ENCODE data around the gene NKAIN4. TPM values are rescaled to one million over a fixed set of nuclear protein-coding genes. Genes with fewer than 3 reads are reported as not detected.

The NKAIN4 gene
- total RNA-seq, 1 donor from 2014 or later, result not detected

DNA sequence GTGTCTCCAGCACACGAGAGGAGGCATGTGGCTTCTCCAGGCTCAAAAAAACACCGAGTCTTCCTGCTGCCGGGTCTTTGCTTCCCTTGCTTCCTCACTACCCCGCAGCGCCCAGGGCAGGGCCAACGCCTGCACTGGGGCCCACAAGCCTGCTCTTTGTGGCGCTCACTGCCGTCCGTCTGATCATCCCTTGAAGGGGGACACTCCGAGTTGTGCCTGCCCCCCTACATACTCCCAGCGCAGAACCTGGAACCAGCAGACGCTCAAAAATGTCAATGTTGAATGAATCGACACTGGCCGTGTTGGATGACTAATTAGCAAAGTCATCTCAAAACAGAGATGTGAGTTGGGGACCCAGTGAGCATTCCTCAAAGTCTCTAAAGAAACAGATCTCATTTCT lies 10.3 kb upstream of the NKAIN4 start:
- no peaks in the 10 kb centered on the region for H3K36me3 Mint-ChIP-seq (ENCODE audit: low read depth)
- CTCF ChIA-PET, result no interaction called here
- H3K27me3 Mint-ChIP-seq, result peaks cover 23% of the 10 kb centered on the region
- TF ChIP-seq, protein P1, sequence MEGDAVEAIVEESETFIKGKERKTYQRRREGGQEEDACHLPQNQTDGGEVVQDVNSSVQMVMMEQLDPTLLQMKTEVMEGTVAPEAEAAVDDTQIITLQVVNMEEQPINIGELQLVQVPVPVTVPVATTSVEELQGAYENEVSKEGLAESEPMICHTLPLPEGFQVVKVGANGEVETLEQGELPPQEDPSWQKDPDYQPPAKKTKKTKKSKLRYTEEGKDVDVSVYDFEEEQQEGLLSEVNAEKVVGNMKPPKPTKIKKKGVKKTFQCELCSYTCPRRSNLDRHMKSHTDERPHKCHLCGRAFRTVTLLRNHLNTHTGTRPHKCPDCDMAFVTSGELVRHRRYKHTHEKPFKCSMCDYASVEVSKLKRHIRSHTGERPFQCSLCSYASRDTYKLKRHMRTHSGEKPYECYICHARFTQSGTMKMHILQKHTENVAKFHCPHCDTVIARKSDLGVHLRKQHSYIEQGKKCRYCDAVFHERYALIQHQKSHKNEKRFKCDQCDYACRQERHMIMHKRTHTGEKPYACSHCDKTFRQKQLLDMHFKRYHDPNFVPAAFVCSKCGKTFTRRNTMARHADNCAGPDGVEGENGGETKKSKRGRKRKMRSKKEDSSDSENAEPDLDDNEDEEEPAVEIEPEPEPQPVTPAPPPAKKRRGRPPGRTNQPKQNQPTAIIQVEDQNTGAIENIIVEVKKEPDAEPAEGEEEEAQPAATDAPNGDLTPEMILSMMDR (IDR thresholded peaks at IDR 0.05), result no peak
- H3K4me1 Mint-ChIP-seq, result no peaks in the 10 kb centered on the region
- no peaks in the 10 kb centered on the region for H3K9me3 Mint-ChIP-seq
- DNase-seq, result no peak
- no peak for ATAC-seq (ENCODE audit: low read depth)
- H3K27ac Mint-ChIP-seq, result no peak overlapping the region
- POLR2A ChIA-PET, result no interaction called here
- intact Hi-C loops (cut with micrococcal nuclease), result no loop called here
- H3K4me3 Mint-ChIP-seq, result no peak overlapping the region

DNA sequence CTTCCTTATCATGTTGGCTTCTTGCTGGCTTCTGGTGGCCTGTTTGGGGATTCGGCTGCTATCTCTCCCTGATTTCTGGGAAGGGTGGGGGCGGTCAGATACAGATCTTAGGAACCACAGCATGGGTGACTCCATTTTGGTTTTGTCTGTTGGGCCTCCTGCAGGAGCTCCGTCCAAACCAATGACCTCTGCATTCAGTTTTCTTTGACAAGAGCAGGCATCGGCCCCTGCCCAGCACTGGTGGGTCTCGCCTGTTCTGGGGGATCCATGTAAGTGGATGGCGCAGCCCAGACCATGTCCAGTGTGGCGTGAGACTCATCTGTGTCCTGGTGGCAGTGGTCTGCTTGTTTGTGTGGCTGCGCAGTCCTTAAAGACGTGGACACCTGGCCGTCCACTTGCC lies 9.7 kb upstream of the NKAIN4 start:
- CTCF ChIA-PET, result no interaction called here
- ATAC-seq (ENCODE audit: low read depth), result no peak

GRCh38 chr20:63262836-63263235 lies 8.6 kb upstream of the NKAIN4 start:
- ChIA-PET POLR2A (no interaction called here), CTCF (no interaction called here)
- Mint-ChIP-seq H3K27me3 (peaks cover 29% of the 10 kb centered on the region), H3K36me3 (ENCODE audit: low read depth) (no peaks in the 10 kb centered on the region), H3K9me3 (no peaks in the 10 kb centered on the region), H3K27ac (no peak overlapping the region), H3K4me3 (no peak overlapping the region), H3K4me1 (no peaks in the 10 kb centered on the region)
- no peak for DNase-seq
- intact Hi-C loops (cut with micrococcal nuclease), result no loop called here
- TF ChIP-seq, protein P1 (IDR thresholded peaks at IDR 0.05), result no peak
- no peak for ATAC-seq (ENCODE audit: low read depth)

More for the DNA sequence above, 9.7 kb upstream of the NKAIN4 start:
- Mint-ChIP-seq H3K4me1 (no peaks in the 10 kb centered on the region), H3K9me3 (no peaks in the 10 kb centered on the region), H3K27me3 (peaks cover 27% of the 10 kb centered on the region), H3K36me3 (ENCODE audit: low read depth) (no peaks in the 10 kb centered on the region), H3K4me3 (no peak overlapping the region), H3K27ac (no peak overlapping the region)
- POLR2A ChIA-PET, result no interaction called here
- DNase-seq, result no peak
- intact Hi-C loops (cut with micrococcal nuclease), result no loop called here
- TF ChIP-seq, protein P1 (IDR thresholded peaks at IDR 0.05), result no peak

GRCh38 chr20:63261795-63262528 lies 7.7 kb upstream of the NKAIN4 start:
- no peaks in the 10 kb centered on the region for H3K9me3 Mint-ChIP-seq
- TF ChIP-seq, protein P1 (IDR thresholded peaks at IDR 0.05), result no peak
- POLR2A ChIA-PET, result no interaction called here
- CTCF ChIA-PET, result no interaction called here
- peaks cover 29% of the 10 kb centered on the region for H3K27me3 Mint-ChIP-seq
- intact Hi-C loops (cut with micrococcal nuclease), result no loop called here
- ATAC-seq (ENCODE audit: low read depth) (no peak), DNase-seq (no peak)
- H3K4me3 Mint-ChIP-seq, result no peak overlapping the region
- H3K36me3 Mint-ChIP-seq (ENCODE audit: low read depth), result no peaks in the 10 kb centered on the region
- no peak overlapping the region for H3K27ac Mint-ChIP-seq
- no peaks in the 10 kb centered on the region for H3K4me1 Mint-ChIP-seq

DNA sequence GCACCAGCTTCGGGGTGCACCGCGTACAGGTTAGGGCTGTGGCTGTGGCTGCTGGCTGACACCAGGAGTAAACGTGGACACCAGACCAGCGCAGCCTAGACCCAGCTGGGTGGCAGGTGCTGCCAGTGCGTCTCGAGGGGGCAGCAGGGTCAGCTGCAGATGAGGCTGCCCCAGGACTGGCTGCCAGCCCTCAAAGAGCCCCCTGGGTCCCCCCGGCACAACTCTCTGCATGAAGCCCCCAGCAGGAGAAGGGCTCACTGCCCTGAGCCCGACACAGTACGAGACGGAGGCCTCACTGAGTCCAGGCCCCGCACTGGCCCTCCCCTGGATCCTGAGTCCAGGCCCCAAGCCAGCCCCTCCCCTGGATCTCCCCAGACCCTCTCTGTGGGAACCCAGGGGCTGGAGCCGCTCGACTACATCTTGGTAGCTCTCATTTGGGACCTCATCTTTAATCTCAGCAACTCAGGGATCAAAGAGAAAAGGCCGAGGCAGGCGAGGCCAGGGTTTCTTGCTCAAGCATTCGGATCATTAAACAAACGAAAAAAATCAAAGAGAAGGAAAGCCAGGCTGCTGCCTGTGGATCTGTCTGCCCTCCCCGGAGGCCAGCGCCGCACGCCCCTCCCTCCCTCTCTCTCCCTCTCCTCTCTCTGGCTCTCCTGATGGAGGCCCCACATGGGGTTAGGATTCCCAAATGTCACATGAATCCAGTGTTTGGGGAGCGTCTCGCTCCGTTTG lies 7.0 kb upstream of the NKAIN4 start:
- H3K9me3 Mint-ChIP-seq, result no peaks in the 10 kb centered on the region
- H3K36me3 Mint-ChIP-seq (ENCODE audit: low read depth), result no peaks in the 10 kb centered on the region
- CTCF ChIA-PET, result no interaction called here
- TF ChIP-seq, protein P1 (IDR thresholded peaks at IDR 0.05), result no peak
- DNase-seq (no peak), ATAC-seq (ENCODE audit: low read depth) (no peak)
- H3K27me3 Mint-ChIP-seq, result peaks cover 30% of the 10 kb centered on the region
- intact Hi-C loops (cut with micrococcal nuclease), result no loop called here
- H3K27ac Mint-ChIP-seq, result no peak overlapping the region
- no peaks in the 10 kb centered on the region for H3K4me1 Mint-ChIP-seq
- H3K4me3 Mint-ChIP-seq, result no peak overlapping the region
- POLR2A ChIA-PET, result no interaction called here

Measured in activated B cell treated with CpG ODN at 0.5 μM for 24 hours (primary cell).